GM13976 (cell line): ENCODE results near the gene DCXR.

Source experiments
- DNase-seq: peaks from one replicate; pipeline ENCODE4 v3.0.0; 2012; ENCODE audit warnings: low spot score
- in situ Hi-C: fragments of 300-500 bp; cut with MboI; formaldehyde crosslinking; loops from one replicate; pipeline ENCODE4 v1.12.0; 2022; ENCODE audit warnings: low sequenced_read_pairs, mixed read lengths, inconsistent platforms; ENCODE audit not compliant: unreplicated experiment
- TF ChIP-seq, protein P1 (sequence below): IDR thresholded peaks from 2 replicates; pipeline ENCODE4 v1.5.1; 2012; ENCODE audit warnings: borderline replicate concordance, mild to moderate bottlenecking; ENCODE audit not compliant: insufficient read depth; ENCODE audit errors: extremely low read depth, missing control alignments, control extremely low read depth

DCXR gene

DNA sequence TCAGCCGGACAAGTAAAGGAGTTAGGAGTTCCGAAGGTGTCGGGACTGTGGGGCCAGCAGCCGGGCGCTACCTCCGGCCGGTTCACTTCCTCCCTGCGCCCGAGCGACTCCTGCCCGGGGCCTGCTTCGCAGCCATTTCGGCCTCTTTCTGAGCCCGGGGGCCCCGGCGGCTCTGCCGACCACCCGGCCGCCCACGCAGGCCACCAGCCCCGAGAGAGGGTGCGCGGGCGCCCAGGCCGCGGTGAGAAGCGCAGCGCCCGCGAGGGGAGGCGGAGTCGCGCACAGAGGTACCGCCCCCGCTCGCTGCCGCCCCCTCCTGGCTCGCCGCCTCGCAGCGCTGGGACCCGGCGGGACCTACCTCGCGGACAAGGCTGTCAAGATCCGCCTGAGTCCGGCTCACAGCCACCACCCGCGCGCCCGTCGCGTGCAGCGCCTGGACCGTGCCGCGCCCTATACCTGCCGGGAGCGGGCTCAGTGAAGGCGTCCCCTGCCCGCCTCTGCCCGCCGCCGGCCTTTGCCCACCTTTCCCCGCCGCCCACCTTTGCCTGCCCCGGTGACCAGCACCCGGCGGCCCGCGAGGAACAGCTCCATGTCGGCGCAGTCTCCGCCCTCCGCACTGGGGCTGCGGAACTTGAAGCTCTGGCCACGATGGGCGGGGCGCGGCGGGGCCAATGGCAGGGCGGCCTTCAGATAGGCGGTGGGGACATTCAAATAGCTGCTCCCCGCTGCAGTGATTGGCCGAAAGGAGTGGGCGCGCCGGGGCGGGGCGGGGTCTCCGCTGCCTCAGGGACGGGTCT, at the start of gene DCXR:
DCXR (minus strand) TSS at position 606 of the 797 bp plus-strand sequence; CDS start at position 591, 15 bp downstream.
- peak; percentile 98 for DNase-seq
- TF ChIP-seq, protein P1, sequence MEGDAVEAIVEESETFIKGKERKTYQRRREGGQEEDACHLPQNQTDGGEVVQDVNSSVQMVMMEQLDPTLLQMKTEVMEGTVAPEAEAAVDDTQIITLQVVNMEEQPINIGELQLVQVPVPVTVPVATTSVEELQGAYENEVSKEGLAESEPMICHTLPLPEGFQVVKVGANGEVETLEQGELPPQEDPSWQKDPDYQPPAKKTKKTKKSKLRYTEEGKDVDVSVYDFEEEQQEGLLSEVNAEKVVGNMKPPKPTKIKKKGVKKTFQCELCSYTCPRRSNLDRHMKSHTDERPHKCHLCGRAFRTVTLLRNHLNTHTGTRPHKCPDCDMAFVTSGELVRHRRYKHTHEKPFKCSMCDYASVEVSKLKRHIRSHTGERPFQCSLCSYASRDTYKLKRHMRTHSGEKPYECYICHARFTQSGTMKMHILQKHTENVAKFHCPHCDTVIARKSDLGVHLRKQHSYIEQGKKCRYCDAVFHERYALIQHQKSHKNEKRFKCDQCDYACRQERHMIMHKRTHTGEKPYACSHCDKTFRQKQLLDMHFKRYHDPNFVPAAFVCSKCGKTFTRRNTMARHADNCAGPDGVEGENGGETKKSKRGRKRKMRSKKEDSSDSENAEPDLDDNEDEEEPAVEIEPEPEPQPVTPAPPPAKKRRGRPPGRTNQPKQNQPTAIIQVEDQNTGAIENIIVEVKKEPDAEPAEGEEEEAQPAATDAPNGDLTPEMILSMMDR: peak; percentile 95
- in situ Hi-C loops: no loop called here

DNA sequence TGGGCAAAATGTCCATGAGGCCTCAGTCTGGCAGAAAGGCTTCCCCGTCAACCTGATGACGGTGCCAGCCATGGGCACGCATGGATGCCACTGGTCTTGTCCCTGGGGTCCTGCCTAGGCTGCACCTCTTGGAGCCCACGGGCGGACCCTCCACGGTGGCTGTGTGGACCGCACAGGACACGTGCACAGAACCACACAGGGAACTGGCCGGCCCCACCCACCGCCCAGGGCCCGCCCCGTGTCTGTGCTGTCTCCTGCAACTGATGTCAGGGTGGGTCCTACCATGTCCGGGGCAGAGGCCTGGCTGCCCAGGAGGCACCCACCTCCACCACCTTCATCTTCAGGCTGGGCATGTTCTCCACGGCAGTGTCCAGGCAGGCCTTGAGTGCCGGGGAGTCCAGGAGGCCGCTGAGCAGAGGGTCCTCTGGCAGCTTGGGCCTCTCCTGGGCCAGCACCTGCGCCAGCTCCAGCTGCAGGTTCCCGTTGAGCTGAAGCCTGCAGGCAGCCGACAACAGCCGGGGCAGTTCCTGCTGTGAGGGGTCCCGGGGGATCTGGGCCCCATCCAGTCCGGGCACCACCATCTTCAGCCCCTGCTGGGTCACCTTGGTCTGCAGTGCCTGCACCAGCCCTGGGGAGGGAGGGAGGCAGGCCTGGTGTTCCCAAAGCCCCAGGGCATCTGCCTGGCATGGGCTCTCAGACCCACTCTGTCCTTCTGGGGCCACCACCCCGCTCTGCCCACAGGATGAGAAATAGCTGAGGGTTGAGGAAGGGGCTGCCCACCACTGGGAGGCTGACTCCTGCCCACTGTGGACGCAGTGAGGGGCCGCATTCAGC, 48.7 kb upstream of the DCXR start:
- TF ChIP-seq, protein P1: no peak
- DNase-seq: no peak
- in situ Hi-C loops: no loop called here

DNA sequence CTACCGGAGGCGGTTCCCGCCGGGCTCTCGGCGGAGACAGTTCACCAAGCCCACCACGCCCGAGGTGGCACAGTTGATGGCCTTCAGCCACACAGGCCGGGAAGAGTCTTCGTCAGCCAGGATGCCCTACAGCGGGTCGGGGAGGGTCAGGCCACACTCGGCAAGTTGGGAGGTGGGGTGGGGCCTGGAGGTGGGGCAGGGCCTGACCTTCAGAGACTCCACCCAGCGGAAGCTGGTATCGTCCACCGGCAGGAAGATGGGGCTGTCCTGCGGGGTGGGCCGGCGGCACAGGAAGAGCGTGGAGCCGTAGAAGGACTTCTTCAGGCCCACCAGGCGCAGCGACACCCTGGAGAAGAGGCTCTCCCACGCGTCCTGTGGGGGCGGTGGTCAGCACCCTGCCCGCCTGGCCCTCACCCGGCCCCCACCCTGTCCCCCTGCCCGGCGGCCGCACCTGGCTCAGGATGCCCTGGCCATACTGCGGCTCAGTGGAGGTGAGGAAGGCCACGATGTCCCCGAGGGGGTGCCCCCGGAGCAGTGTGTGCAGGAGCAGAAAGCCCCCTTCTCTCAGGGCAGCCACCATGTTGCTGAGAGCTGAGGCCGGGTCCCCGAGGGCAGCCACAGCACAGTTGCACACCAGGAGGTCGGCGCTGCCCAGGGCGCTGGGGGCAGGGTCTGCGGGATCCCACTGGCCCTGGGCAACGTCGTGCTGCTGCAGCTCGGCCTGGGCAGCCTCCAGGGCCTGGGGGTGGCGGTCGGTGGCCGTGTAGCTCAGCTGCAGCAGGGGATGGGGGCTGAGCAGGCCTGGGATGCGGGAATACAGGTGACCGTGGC, 47.7 kb upstream of the DCXR start:
- TF ChIP-seq, protein P1: no peak
- in situ Hi-C loops: no loop called here
- no peak for DNase-seq

DNA sequence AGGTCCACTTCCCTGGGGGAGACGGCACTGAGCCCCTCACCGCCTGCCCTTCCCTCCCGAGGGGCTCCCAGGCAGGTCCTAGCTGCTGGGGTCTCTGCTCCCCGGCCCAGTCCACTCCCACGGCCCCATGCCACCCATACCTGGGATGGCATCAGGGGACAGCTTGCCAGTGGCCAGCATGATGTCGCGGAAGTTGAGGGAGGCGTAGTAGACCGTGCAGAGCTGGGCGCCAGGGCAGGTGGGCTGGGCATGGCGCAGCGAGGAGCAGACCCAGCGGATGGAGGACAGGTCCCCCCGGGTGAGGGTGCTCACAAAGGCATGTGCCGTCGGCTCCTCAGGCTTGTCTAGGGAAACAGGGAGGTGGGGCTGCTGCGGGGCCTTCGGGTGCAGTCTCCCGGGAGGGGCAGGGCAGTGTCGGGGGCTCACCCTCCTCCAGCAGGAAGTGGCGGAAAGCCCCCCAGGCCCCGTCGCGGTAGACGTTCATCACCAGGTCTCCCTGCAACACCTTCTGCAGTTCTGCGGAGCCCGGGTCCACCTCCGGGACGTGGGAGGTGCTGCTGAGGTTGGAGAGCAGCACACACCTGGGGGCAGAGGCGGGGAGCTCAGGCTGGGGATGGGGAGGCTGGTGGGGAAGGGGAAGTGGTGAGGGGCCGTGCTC, 47.0 kb upstream of the DCXR start:
- no peak for DNase-seq
- in situ Hi-C loops: no loop called here
- TF ChIP-seq, protein P1: no peak

DNA sequence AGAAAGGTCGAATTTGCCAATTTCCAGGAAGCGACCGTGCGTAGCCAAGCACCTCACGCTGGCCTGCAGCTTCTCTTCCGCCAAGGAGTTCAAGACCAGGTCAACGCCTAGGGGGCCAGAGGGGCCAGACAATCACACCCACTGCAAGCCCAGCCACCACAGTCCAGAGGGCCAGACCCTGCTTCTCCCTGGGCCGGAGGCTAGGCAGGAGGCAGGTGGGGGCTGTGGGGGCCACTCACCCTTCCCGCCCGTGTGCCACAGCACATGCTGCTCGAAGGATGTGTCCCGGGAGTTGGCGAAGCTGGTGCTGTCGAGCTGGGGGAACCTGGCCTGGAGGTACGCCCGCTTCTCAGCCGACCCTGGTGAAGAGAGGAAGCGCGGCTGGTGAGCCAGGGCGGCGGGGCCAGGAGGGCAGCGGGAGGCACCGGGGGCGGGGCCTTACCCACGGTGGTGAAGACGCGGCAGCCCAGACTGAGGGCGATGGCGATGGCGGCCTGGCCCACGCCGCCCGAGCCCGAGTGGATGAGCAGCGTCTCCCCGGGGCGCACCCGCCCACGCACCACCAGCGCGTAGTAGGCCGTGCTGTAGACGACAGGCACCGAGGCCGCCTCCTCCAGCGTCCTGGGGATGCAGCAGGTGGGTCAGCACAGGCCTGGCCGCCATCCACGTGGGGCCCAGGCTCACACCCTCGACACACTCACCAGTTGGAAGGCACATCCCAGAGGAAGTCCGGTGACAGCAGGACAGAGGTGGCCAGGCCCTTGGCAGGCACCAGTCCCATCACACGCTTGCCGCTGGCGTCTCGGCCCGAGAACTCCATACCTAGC, 46.2 kb upstream of the DCXR start:
- in situ Hi-C loops: no loop called here
- TF ChIP-seq, protein P1: no peak
- DNase-seq: no peak
